Right renal pelvis (tissue), 4 donors: ENCODE data around the gene NR5A1. TPM values are rescaled to one million over a fixed set of nuclear protein-coding genes. Genes with fewer than 3 reads are reported as not detected.

Experiments
- DNase-seq, 4 donors: peaks; one replicate each; pipeline ENCODE4 v3.0.0-alpha.2; 2013; ENCODE audit warnings: low read depth in 4 of 4, low spot score in 3 of 4, missing footprints in 1 of 4
- polyA plus RNA-seq, 4 donors: library from polyadenylated mRNA; unstranded; fragments of 120-200 nt; gene quantifications; one replicate each; pipeline ENCODE4 v1.2.1, GENCODE V29; 2013; ENCODE audit not compliant: insufficient read length in 4 of 4

NR5A1 gene
- polyA plus RNA-seq, 4 donors: 0.06 TPM; not detected in 3

- no peak for DNase-seq
Measured at GRCh38 chr9:124517600-124517999, 10.4 kb upstream of the NR5A1 start.

GRCh38 chr9:124514874-124515273 is 7.7 kb upstream of the NR5A1 start:
- no peak for DNase-seq

- no peak for DNase-seq
Measured at GRCh38 chr9:124514125-124514524, 6.9 kb upstream of the NR5A1 start.

GRCh38 chr9:124513376-124513994 is 6.3 kb upstream of the NR5A1 start:
- no peak for DNase-seq

- DNase-seq: no peak
Measured at GRCh38 chr9:124512806-124513204, 5.6 kb upstream of the NR5A1 start.

- DNase-seq: no peak
Measured at GRCh38 chr9:124511891-124512805, 4.9 kb upstream of the NR5A1 start.

- DNase-seq: no peak
Measured at GRCh38 chr9:124511426-124511840, 4.2 kb upstream of the NR5A1 start.

- DNase-seq: no peak
Measured at GRCh38 chr9:124510650-124511425, 3.6 kb upstream of the NR5A1 start.

GRCh38 chr9:124507880-124508423 is 753 bp upstream of the NR5A1 start:
- no peak for DNase-seq

GRCh38 chr9:124506433-124506832 is 766 bp downstream of the NR5A1 start:
- DNase-seq: no peak

- DNase-seq: no peak
Measured at GRCh38 chr9:124505901-124506346, 1.3 kb downstream of the NR5A1 start.

- no peak for DNase-seq
Measured at GRCh38 chr9:124505006-124505900, 1.9 kb downstream of the NR5A1 start.

GRCh38 chr9:124504530-124505005 is 2.6 kb downstream of the NR5A1 start:
- no peak for DNase-seq

GRCh38 chr9:124503713-124504529 is 3.3 kb downstream of the NR5A1 start:
- DNase-seq: no peak

- DNase-seq: no peak
Measured at GRCh38 chr9:124502711-124503702, 4.2 kb downstream of the NR5A1 start.

- no peak for DNase-seq
Measured at GRCh38 chr9:124501771-124502320, 5.4 kb downstream of the NR5A1 start.
